Measurements from ENCODE around the gene NGB.

Gene NGB

DNA sequence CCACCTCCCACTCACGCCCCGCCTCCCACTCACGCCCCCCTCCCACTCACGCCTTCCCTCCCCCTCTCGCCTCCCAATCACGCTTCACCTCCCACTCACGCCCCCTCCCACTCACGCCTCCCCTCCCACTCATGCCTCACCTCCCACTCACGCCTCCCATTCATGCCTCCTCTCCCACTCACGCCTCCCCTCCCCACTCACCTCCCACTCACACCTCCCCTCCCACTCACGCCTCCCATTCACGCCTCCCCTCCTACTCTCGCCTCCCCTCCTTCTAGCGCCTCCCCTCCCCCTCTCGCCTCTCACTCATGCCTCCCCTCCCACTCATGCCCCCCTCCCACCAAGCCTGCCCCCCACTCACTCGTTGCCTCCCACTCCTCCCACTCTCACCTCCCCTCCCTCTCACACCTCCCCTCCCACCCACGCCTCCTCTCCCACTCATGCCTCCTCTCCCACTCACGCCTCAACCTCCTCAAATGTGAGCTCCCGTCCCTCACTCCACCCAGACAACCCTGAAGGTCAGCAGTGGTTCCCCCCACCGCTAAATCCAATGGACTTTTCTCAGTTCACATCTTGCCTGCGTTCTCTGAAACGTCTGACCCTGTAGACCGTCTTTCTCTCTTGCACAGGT, 49.6 kb downstream of the NGB start:
- no peak overlapping the region for H3K4me3 ChIP-seq (replicated peaks in 1 of 2; ENCODE audit: low read depth in 2 of 2, low read length in 2 of 2)
- DNase-seq (ENCODE audit: low read depth in 2 of 2): no peak
- TF ChIP-seq CTCF (IDR thresholded peaks at IDR 0.05; ENCODE audit: low read depth, low read length): no peak

DNA sequence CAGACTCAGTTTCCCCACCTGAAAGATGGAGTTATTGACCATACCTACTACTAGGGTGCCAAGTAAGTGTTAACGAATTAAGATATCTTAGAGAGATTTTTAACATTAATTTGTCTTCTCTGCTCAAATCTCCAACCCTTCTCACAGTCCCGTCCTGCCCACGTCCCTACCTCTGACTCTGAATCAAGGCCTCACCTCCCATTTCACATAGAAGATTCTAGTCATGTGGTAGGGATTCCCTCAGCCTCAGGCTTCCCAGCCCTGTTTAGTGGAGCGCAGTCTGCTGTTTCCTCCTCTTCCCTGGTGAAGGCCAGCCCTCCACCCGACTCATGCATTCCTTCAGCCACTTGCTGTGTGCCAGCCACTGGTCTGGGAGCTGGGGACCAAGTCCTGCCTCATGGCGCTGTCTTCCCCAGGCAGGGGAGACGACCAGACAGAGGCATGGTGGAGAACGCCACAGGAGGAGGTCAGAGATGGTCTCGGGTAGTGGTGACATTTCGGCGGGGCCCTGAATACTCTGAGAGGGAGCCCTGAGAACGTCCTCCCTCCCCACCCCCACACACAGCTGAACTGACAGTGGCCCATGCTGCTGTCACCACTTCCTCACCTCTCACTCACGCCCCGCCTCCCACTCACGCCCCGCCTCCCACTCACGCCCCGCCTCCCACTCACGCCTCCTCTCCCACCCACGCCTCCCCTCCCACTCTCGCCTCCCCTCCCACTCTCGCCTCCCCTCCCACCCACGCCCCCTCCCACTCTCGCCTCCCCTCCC, 50.6 kb downstream of the NGB start:
- no peak for TF ChIP-seq CTCF (IDR thresholded peaks at IDR 0.05; ENCODE audit: low read depth, low read length)
- H3K4me3 ChIP-seq (replicated peaks in 1 of 2; ENCODE audit: low read depth in 2 of 2, low read length in 2 of 2): no peak overlapping the region
- DNase-seq (ENCODE audit: low read depth in 2 of 2): no peak

GRCh38 chr14:77219591-77219990, 51.4 kb downstream of the NGB start:
- H3K4me3 ChIP-seq (replicated peaks in 1 of 2; ENCODE audit: low read depth in 2 of 2, low read length in 2 of 2): no peak overlapping the region
- no peak for TF ChIP-seq CTCF (IDR thresholded peaks at IDR 0.05; ENCODE audit: low read depth, low read length)
- DNase-seq (ENCODE audit: low read depth in 2 of 2): no peak

GRCh38 chr14:77217551-77217950, 53.5 kb downstream of the NGB start:
- no peak for TF ChIP-seq CTCF (IDR thresholded peaks at IDR 0.05; ENCODE audit: low read depth, low read length)
- H3K4me3 ChIP-seq (replicated peaks in 1 of 2; ENCODE audit: low read depth in 2 of 2, low read length in 2 of 2): no peak overlapping the region
- DNase-seq (ENCODE audit: low read depth in 2 of 2): no peak
